ENCODE measurements around the gene EBP. TPM values are rescaled to one million over a fixed set of nuclear protein-coding genes. Genes with fewer than 3 reads are reported as not detected.
A peak's percentile ranks its signal among the peaks of the same experiment; 100 is the strongest.

The EBP gene
- total RNA-seq, 1 donor from 2014 or later, result 66.0 TPM

- H3K79me2 ChIP-seq (ENCODE audit: insufficient read depth, low read length), result peaks cover 34% of the 10 kb centered on the region
- H3K9ac ChIP-seq (ENCODE audit: low read length), result peak overlapping the region; percentile 100
- peaks cover 22% of the 10 kb centered on the region for H3K36me3 ChIP-seq (ENCODE audit: insufficient read depth, low read length)
- H3K4me1 ChIP-seq (ENCODE audit: insufficient read depth, low read length), result peaks cover 22% of the 10 kb centered on the region
- DNase-seq (ENCODE audit: low read depth) (no peak), FAIRE-seq (no peak)
- Mint-ChIP-seq H3K4me1 (ENCODE audit: low read depth, unreplicated experiment) (peaks cover 10% of the 10 kb centered on the region), H3K27me3 (ENCODE audit: low read depth, unreplicated experiment) (no peaks in the 10 kb centered on the region), H3K4me3 (ENCODE audit: unreplicated experiment) (peak overlapping the region; percentile 94), H3K27ac (ENCODE audit: unreplicated experiment) (peak overlapping the region; percentile 100), H3K9me3 (ENCODE audit: unreplicated experiment) (no peaks in the 10 kb centered on the region), H3K36me3 (ENCODE audit: low read depth, unreplicated experiment) (peaks cover 10% of the 10 kb centered on the region)
- H3K27ac ChIP-seq (ENCODE audit: low read depth, low read length), result no peak overlapping the region
- peak overlapping the region; percentile 100 for H3K4me2 ChIP-seq (ENCODE audit: low read length)
- H3K27me3 ChIP-seq (ENCODE audit: insufficient read depth, low read length), result no peaks in the 10 kb centered on the region
- H2AFZ ChIP-seq (ENCODE audit: low read depth, low read length), result no peak overlapping the region
- H4K20me1 ChIP-seq (ENCODE audit: insufficient read depth, low read length), result peaks cover 39% of the 10 kb centered on the region
- no peak for TF ChIP-seq CTCF (IDR thresholded peaks at IDR 0.05; ENCODE audit: insufficient read depth, low read depth, low read length)
- TF ChIP-seq EZH2 (IDR thresholded peaks at IDR 0.05; ENCODE audit: insufficient read depth, low read length), result no peak
- H3K9me3 ChIP-seq (ENCODE audit: insufficient read depth, low read depth, low read length), result no peaks in the 10 kb centered on the region
- peak overlapping the region; percentile 98 for H3K4me3 ChIP-seq (ENCODE audit: insufficient read depth, low read depth, low read length)
Observed at GRCh38 chrX:48576108-48576507, 54.5 kb downstream of the EBP start.

Other genes starting within 250 kb of the EBP start
- gene SSX3, start 165.1 kb upstream of the EBP start, total RNA-seq, result not detected in 2 replicates
- gene SSX4, start 138.3 kb upstream of the EBP start, total RNA-seq, result not detected in 2 replicates
- gene SSX4B, start 109.8 kb upstream of the EBP start, total RNA-seq, result not detected in 2 replicates
- gene SLC38A5, start 51.5 kb upstream of the EBP start, total RNA-seq, result 36.0 and 51.6 TPM in 2 replicates
- gene FTSJ1, start 45.6 kb upstream of the EBP start, total RNA-seq, result 64.4 and 73.5 TPM in 2 replicates
- 30.3 and 30.5 TPM in 2 replicates for gene PORCN, start 12.8 kb upstream of the EBP start, total RNA-seq
- gene TBC1D25, start 17.9 kb downstream of the EBP start, total RNA-seq, result 13.1 and 13.6 TPM in 2 replicates
- 264 and 265 TPM in 2 replicates for gene RBM3, start 52.7 kb downstream of the EBP start, total RNA-seq
- 63.4 and 65.4 TPM in 2 replicates for gene WDR13, start 75.7 kb downstream of the EBP start, total RNA-seq
- gene WAS, start 162.0 kb downstream of the EBP start, total RNA-seq, result 0.75 and 1.1 TPM in 2 replicates
- gene SUV39H1, start 174.9 kb downstream of the EBP start, total RNA-seq, result 3.5 and 4.9 TPM in 2 replicates
- not detected in 2 replicates for gene GLOD5, start 239.9 kb downstream of the EBP start, total RNA-seq